ENCODE measurements around the gene SORCS2.

SORCS2 gene

GRCh38 chr4:7424553-7425111 lies 232.3 kb downstream of the SORCS2 start:
- no peak overlapping the region for H3K27ac ChIP-seq (ENCODE audit: low read length)
- peaks cover 12% of the 10 kb centered on the region; the same call in 1 of the 2 replicates for H3K4me1 ChIP-seq (ENCODE audit: insufficient read depth, low read length)
- no peaks in the 10 kb centered on the region for H3K27me3 ChIP-seq (ENCODE audit: insufficient read depth, low read length)

GRCh38 chr4:7425124-7425523 lies 232.8 kb downstream of the SORCS2 start:
- no peaks in the 10 kb centered on the region for H3K36me3 ChIP-seq (ENCODE audit: insufficient read depth, low read depth, low read length)
- H3K9ac ChIP-seq (ENCODE audit: low read depth, low read length) = no peak overlapping the region
- H3K4me3 ChIP-seq (ENCODE audit: low read length) = no peak overlapping the region
- H3K9me3 ChIP-seq (ENCODE audit: insufficient read depth, low read depth, low read length) = no peaks in the 10 kb centered on the region
- peaks cover 15% of the 10 kb centered on the region; the same call in 1 of the 2 replicates for H3K4me1 ChIP-seq (ENCODE audit: insufficient read depth, low read length)
- H3K27me3 ChIP-seq (ENCODE audit: insufficient read depth, low read length) = no peaks in the 10 kb centered on the region
- no peak overlapping the region for H3K27ac ChIP-seq (ENCODE audit: low read length)

More at GRCh38 chr4:7424553-7425111, 232.3 kb downstream of the SORCS2 start:
- Histone ChIP-seq H3K36me3 (ENCODE audit: insufficient read depth, low read depth, low read length) (no peaks in the 10 kb centered on the region), H3K4me3 (ENCODE audit: low read length) (no peak overlapping the region), H3K9me3 (ENCODE audit: insufficient read depth, low read depth, low read length) (no peaks in the 10 kb centered on the region), H3K9ac (ENCODE audit: low read depth, low read length) (no peak overlapping the region)

- Histone ChIP-seq H3K36me3 (ENCODE audit: insufficient read depth, low read depth, low read length) (no peaks in the 10 kb centered on the region), H3K4me3 (ENCODE audit: low read length) (no peak overlapping the region), H3K27me3 (ENCODE audit: insufficient read depth, low read length) (no peaks in the 10 kb centered on the region), H3K4me1 (ENCODE audit: insufficient read depth, low read length) (peaks cover 18% of the 10 kb centered on the region; the same call in 1 of the 2 replicates), H3K9ac (ENCODE audit: low read depth, low read length) (no peak overlapping the region), H3K27ac (ENCODE audit: low read length) (no peak overlapping the region), H3K9me3 (ENCODE audit: insufficient read depth, low read depth, low read length) (no peaks in the 10 kb centered on the region)
These were observed 233.5 kb downstream of the SORCS2 start for GRCh38 chr4:7425591-7426468.

DNA sequence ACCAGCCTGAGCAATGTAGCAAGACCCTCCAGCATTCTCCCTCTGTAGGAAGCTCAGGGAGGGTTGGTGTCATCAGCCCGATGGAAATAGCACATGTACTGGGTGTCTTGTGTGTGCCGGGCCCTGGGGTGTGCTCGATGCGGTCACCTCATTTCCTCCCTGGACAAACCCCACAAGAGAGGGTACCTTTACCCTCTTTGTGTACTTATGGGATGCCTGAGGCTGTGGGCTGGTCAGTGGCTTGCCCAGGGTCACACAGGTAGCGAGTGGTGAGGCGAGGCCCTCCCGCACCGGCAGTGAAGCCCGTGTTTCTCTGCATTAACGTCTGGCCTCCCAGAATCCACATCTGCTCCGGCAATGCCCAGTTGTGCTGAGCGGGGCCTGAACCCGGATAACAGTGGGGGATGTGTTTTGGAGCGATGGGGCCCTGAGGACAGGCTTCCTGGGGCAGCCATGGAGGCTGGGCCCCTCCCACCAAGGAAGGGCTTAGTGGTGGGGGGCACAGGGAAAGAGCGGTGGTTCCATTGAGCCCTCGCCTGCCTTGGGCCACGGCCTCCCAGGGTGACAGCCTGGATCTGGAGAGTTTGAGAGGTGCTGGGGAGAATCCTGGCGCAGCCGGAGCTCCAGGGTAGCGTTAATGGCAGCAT lies 234.3 kb downstream of the SORCS2 start:
- H3K27me3 ChIP-seq (ENCODE audit: insufficient read depth, low read length) = no peaks in the 10 kb centered on the region
- no peak overlapping the region for H3K27ac ChIP-seq (ENCODE audit: low read length)
- H3K4me3 ChIP-seq (ENCODE audit: low read length) = no peak overlapping the region
- no peaks in the 10 kb centered on the region for H3K9me3 ChIP-seq (ENCODE audit: insufficient read depth, low read depth, low read length)
- no peaks in the 10 kb centered on the region for H3K36me3 ChIP-seq (ENCODE audit: insufficient read depth, low read depth, low read length)
- H3K9ac ChIP-seq (ENCODE audit: low read depth, low read length) = no peak overlapping the region
- peaks cover 18% of the 10 kb centered on the region; the same call in 1 of the 2 replicates for H3K4me1 ChIP-seq (ENCODE audit: insufficient read depth, low read length)

DNA sequence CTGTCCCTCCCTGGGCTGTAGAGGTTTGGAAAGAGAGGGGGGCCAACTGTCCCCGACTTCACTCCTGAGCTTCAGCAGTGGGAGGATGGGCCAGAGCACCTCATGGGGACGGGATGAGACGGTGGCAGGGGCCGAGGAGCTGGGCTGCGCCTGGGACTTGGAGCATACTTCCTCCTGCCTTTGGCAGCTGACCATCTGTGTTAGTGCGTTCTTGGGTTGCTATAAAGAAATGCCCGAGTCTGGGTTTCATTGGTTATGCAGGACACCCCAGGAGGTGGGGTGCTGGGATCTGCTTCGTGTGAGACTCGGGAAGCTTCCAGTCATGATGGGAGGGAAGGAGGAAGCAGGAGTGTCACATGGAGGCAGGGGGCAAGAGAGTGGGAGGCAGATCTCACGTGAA lies 235.0 kb downstream of the SORCS2 start:
- Histone ChIP-seq H3K9ac (ENCODE audit: low read depth, low read length) (no peak overlapping the region), H3K27me3 (ENCODE audit: insufficient read depth, low read length) (no peaks in the 10 kb centered on the region), H3K4me3 (ENCODE audit: low read length) (no peak overlapping the region), H3K9me3 (ENCODE audit: insufficient read depth, low read depth, low read length) (no peaks in the 10 kb centered on the region), H3K36me3 (ENCODE audit: insufficient read depth, low read depth, low read length) (no peaks in the 10 kb centered on the region), H3K27ac (ENCODE audit: low read length) (no peak overlapping the region), H3K4me1 (ENCODE audit: insufficient read depth, low read length) (peaks cover 18% of the 10 kb centered on the region; the same call in 1 of the 2 replicates)

GRCh38 chr4:7427831-7428260 lies 235.5 kb downstream of the SORCS2 start:
- Histone ChIP-seq H3K9me3 (ENCODE audit: insufficient read depth, low read depth, low read length) (no peaks in the 10 kb centered on the region), H3K27ac (ENCODE audit: low read length) (no peak overlapping the region), H3K4me1 (ENCODE audit: insufficient read depth, low read length) (peaks cover 18% of the 10 kb centered on the region; the same call in 1 of the 2 replicates), H3K9ac (ENCODE audit: low read depth, low read length) (no peak overlapping the region), H3K36me3 (ENCODE audit: insufficient read depth, low read depth, low read length) (no peaks in the 10 kb centered on the region), H3K4me3 (ENCODE audit: low read length) (no peak overlapping the region), H3K27me3 (ENCODE audit: insufficient read depth, low read length) (no peaks in the 10 kb centered on the region)

DNA sequence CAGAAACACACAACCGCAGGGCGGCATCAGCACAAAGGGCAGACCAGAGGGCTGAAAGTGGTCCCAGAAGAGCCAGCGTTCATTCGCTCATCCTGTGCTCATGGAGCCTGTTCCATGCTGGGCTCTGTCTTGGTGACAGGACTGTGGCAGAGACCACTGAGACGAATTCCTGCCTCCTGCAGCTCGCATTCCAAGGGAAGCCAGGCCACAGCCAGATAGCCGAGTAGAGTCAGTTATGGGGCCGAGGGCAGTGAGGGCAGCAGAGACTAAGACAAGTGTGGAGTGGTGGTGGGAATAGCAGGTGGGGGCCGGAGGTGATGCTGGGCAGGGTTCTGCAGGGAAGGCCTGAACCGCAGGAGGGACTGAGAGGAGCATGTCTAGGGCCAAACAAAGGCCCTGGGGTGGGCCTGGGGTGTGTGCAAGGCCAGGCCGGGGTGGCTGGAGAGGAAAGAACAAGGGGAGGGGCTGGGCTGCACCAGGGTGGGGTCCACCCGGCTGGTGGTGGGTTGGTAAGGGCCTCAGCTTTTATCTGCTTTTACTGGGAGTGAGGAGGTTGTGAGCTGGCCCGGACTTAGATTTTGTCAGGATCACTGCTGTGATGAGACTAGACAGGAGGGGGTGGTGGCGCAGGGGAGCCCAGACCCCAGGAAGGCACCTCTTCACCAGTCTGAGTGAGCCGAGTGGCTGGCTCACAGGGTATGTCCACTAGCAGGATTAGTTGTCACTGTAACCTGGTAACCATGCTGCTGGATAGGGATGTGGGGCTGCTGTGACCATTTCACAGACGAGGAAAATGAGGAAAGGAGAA lies 236.1 kb downstream of the SORCS2 start:
- Histone ChIP-seq H3K4me3 (ENCODE audit: low read length) (no peak overlapping the region), H3K4me1 (ENCODE audit: insufficient read depth, low read length) (peaks cover 18% of the 10 kb centered on the region; the same call in 1 of the 2 replicates), H3K27ac (ENCODE audit: low read length) (no peak overlapping the region), H3K27me3 (ENCODE audit: insufficient read depth, low read length) (no peaks in the 10 kb centered on the region), H3K9ac (ENCODE audit: low read depth, low read length) (no peak overlapping the region), H3K36me3 (ENCODE audit: insufficient read depth, low read depth, low read length) (no peaks in the 10 kb centered on the region), H3K9me3 (ENCODE audit: insufficient read depth, low read depth, low read length) (no peaks in the 10 kb centered on the region)

- Histone ChIP-seq H3K36me3 (ENCODE audit: insufficient read depth, low read depth, low read length) (no peaks in the 10 kb centered on the region), H3K27me3 (ENCODE audit: insufficient read depth, low read length) (no peaks in the 10 kb centered on the region), H3K4me3 (ENCODE audit: low read length) (no peak overlapping the region), H3K27ac (ENCODE audit: low read length) (no peak overlapping the region), H3K4me1 (ENCODE audit: insufficient read depth, low read length) (peaks cover 18% of the 10 kb centered on the region; the same call in 1 of the 2 replicates), H3K9me3 (ENCODE audit: insufficient read depth, low read depth, low read length) (no peaks in the 10 kb centered on the region), H3K9ac (ENCODE audit: low read depth, low read length) (no peak overlapping the region)
These were observed 236.7 kb downstream of the SORCS2 start for GRCh38 chr4:7429069-7429416.

DNA sequence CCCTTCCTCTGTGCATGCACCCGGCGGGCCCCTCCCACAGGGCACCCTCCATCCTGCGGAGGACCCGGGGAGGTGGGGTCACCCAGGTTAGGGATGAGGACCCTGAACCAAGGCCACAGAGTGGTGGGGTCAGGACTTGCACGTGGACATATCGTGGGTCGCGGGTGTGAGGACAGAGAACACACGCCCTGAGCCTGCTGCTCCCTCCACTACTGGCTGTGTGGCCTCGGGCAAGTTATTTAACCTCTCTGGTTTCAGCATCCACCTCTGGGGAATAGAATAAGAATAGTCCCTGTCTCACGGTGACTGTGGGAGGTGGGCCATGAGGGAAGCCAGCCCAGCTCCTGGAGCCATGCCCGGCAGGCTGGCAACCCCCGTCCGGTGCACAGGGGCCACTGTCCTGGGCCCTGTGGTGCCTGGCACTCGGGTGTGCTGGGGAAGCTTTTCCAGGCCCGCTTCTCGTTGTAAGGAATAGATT lies 237.3 kb downstream of the SORCS2 start:
- H3K27me3 ChIP-seq (ENCODE audit: insufficient read depth, low read length) = no peaks in the 10 kb centered on the region
- H3K4me3 ChIP-seq (ENCODE audit: low read length) = no peak overlapping the region
- no peak overlapping the region for H3K9ac ChIP-seq (ENCODE audit: low read depth, low read length)
- H3K27ac ChIP-seq (ENCODE audit: low read length) = no peak overlapping the region
- no peaks in the 10 kb centered on the region for H3K9me3 ChIP-seq (ENCODE audit: insufficient read depth, low read depth, low read length)
- H3K4me1 ChIP-seq (ENCODE audit: insufficient read depth, low read length) = peaks cover 18% of the 10 kb centered on the region; the same call in 1 of the 2 replicates
- H3K36me3 ChIP-seq (ENCODE audit: insufficient read depth, low read depth, low read length) = no peaks in the 10 kb centered on the region

GRCh38 chr4:7430368-7430964 lies 238.1 kb downstream of the SORCS2 start:
- Histone ChIP-seq H3K4me3 (ENCODE audit: low read length) (no peak overlapping the region), H3K9ac (ENCODE audit: low read depth, low read length) (no peak overlapping the region), H3K4me1 (ENCODE audit: insufficient read depth, low read length) (peaks cover 18% of the 10 kb centered on the region; the same call in 1 of the 2 replicates), H3K27me3 (ENCODE audit: insufficient read depth, low read length) (no peaks in the 10 kb centered on the region), H3K36me3 (ENCODE audit: insufficient read depth, low read depth, low read length) (no peaks in the 10 kb centered on the region), H3K27ac (ENCODE audit: low read length) (no peak overlapping the region), H3K9me3 (ENCODE audit: insufficient read depth, low read depth, low read length) (no peaks in the 10 kb centered on the region)

All from iPS-20b (cell line).